HG03025 (cell line): ENCODE measurements around the gene ARMC8.

Experiments
- ATAC-seq: cut with Tn5 transposase; IDR thresholded peaks from one replicate; pipeline ENCODE4 v1.9.1; 2021; ENCODE audit warnings: mild to moderate bottlenecking, moderate library complexity; ENCODE audit not compliant: unreplicated experiment, low FRiP score

Gene ARMC8

DNA sequence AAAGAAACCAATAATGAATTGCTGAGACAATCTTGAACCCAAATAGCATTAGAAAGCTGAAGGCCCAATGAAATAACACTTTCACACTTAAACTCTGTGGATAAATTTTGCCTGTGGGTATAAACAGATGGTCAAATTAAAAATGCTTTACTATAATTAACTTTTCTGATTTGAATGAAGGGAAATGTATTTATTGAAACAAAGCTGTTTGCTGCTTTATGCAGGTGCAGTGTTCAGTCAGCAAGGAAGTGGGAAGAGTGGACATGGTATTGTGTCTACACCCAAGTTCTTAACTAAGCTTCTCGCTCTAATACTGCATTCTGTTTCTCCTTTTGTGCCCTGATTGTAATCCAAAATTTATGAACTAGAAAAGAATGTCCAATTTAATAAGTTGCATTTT lies 110.8 kb downstream of the ARMC8 start:
- ATAC-seq = no peak

GRCh38 chr3:138300647-138301046 lies 113.5 kb downstream of the ARMC8 start:
- no peak for ATAC-seq

GRCh38 chr3:138303474-138303873 lies 116.4 kb downstream of the ARMC8 start:
- no peak for ATAC-seq

- no peak for ATAC-seq
Measured at GRCh38 chr3:138307899-138308298, 120.8 kb downstream of the ARMC8 start.

- ATAC-seq = no peak
Measured at GRCh38 chr3:138308783-138309182, 121.7 kb downstream of the ARMC8 start.

DNA sequence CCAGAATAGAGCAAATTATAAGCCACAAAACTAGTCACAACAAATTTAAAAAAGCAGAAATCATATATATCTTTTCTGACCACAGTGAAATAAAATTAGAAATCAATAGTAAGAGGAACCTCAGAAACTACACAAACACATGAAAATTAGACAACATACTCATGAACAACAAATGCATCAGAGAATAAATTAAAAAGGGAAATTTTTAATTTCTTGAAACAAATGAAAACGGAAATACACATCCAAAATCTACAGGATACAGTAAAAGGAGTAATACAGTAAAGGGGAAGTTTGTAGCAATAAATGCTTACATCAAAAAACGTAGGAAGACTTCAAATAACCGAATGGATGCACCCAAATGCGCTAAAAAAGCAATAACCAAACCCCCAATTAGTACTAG lies 123.4 kb downstream of the ARMC8 start:
- ATAC-seq = no peak

GRCh38 chr3:138314751-138315150 lies 127.7 kb downstream of the ARMC8 start:
- no peak for ATAC-seq

DNA sequence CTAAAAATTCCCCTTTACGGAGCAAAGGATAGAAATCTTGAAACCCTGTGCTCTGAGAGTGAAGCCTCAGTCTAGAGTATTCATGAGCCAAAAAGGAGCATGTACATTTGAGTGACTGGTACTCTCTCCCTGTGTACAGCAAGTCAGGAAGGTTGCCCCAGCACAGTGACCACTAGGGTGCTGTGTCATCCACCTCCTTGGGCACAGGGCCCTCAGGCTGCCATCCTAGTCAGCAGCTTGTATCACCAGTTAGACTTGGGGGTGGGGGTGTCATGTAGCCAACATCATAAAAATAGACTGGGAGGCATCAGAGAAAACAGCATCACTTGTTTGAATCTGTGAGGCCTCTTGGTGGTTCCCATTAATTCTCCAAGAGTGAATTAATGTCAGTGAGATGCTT lies 130.6 kb downstream of the ARMC8 start:
- ATAC-seq = no peak

- ATAC-seq = no peak
Measured at GRCh38 chr3:138323971-138324370, 136.9 kb downstream of the ARMC8 start.

GRCh38 chr3:138325990-138326389 lies 138.9 kb downstream of the ARMC8 start:
- ATAC-seq = no peak

DNA sequence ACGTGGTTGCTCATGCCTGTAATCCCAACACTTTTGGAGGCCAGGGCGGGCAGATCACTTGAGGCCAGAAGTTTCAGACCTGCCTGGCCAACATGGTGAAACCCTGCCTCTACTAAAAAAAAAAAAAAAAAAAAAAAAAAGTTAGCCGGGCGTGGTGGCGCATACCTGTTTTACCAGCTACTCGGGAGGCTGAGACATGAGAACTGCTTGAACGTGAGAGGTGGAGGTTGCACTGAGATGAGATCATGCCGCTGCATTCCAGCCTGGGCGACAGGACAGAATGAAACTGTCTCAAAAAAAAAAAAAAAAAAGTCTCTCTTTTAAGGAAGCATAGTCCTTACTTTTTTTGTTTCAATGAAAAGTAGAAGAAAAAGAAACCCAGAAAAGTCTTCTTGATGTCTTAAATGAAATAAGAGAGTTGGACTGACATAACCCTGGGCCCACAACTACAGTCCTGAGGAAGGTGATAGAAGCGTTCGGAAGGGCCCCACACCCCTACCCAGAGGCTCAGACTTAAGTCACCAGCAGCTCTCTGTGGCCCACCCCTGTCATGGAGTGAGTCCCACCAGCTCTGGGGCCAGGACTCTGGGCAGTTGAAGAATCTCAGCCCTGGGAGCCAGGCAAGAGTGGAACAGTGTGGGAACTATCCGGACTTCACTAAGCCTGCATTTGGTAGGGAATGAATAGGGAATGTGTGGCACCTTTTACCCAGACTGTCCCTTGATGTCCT lies 139.9 kb downstream of the ARMC8 start:
- no peak for ATAC-seq

DNA sequence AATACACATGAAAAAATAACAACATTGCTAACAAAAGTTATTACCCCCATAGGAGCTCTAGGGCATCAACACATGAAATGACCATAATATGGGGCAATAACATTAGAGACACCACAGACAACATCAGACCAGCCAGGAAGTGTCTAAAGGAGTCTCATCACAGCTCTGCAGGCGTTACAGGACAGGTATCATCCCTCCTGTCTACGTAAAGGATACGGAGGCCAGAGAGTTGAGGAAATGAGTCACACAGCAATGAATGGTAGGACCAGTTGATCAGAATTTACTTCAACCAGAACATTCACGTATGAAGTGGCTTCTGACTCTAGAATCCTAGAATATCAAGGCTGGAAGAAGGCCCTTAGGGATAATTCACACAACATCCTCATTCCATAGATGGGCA lies 140.7 kb downstream of the ARMC8 start:
- ATAC-seq = no peak

DNA sequence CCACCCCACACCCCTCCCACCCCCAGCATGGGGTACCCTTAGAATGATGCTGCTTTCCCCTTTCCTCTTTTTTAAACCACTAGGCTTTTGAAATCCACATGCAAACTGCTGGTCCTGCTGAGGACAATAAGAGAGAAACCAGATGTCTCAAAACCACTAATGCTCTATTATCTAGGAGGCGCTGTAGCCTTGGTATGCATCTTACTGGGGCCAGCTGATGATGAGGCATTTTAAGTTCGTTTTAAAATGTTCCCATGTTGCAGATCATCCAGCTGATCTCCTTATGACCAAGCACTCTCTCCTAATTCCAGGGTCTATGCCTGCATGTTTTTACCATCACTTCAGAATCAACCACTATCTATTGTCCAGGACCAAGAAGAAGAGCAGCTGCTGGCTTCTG lies 141.2 kb downstream of the ARMC8 start:
- ATAC-seq = no peak

DNA sequence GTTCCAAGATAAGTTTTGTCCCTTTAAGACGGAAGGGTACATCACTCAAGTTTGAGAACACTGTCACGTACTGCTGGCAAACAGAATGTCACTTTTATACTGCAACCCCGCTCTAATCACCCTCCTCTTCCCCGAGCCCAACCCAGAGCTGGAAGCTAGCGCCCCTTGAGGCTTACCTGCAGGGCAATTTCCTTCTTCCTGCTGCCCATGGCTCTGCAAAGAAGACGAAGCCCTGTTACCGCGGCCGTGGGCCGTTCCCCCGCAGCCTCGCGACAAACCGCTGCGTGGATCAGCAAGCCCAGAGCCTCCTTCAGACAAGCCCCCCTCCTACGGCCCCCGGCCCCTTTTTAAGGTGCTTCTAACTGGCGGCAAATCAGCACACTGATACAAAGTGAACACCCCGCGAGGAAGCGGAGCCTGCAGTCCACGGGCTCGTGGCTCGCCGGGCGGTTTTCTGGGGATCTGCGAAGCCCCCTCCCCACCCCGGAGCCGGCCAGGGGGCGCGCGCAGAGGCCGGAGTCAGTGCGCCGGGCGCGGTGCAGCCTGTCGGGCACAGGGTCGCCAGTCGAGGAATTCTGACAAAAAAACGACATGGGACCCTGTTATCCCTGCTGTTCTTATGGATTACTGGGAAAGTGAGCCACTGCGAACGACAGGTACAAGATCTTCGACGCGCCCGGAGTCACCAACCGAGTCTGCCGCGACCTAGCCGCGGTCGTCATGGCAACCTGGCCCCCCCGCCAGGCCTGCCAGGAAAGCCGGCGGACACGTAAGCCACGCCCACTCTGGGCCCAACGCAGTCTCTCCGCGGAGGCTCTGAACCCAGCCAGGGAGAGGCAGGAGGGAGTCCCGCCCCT lies 142.3 kb downstream of the ARMC8 start, which contains the start of gene NME9:
Gene NME9 (minus strand): TSS at position 725 of the 857 bp plus-strand sequence. CDS start 516 bp downstream, at position 209.
- peak; percentile 60 for ATAC-seq

DNA sequence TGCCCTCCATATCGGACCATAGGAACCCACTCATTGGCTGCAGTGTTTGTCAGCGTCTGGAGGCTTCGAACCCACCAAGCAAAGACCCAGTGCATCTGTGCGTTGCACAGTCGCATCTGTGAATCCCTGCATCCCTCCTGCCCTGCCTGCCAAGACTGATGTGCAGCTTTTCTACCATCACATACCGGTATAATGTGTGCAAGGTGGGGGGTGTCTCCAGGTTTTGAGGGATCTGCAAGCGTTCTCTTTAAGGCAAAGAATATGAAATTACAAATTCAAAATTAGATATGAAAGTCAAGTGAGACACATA lies 142.8 kb downstream of the ARMC8 start:
- ATAC-seq = no peak

DNA sequence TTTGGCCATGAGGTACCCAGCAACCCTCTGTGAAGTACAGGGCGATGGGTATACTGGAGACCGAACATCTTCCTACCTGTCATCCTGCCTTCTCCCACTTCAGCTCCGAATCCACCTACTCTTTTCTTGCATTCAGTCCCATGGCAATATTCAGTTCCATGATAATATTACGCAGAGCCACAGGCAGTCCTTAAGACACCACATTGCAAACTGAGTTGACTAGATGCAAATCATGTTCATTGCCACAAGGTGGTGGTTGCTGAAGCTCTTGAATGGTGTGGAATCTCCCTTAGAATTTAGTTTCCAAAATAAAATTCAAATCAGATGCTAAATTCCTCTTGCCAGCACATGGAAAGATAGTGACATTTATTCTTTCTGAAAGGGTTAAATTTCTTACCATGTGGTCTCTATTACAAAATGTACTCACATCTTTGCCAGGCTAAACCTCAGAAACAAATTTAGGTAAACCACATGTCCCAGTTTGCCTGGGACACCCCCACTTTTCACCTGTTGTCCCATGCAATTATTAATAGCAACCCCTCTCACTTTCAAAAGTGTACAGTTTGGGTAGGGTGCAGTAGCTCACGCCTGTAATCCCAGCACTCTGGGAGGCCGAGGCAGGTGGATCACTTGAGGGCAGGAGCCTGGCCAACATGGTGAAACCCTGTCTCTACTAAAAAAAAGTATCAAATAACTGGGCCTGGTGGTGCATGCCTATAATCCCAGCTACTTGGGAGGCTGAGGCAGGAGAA lies 144.2 kb downstream of the ARMC8 start:
- no peak for ATAC-seq

DNA sequence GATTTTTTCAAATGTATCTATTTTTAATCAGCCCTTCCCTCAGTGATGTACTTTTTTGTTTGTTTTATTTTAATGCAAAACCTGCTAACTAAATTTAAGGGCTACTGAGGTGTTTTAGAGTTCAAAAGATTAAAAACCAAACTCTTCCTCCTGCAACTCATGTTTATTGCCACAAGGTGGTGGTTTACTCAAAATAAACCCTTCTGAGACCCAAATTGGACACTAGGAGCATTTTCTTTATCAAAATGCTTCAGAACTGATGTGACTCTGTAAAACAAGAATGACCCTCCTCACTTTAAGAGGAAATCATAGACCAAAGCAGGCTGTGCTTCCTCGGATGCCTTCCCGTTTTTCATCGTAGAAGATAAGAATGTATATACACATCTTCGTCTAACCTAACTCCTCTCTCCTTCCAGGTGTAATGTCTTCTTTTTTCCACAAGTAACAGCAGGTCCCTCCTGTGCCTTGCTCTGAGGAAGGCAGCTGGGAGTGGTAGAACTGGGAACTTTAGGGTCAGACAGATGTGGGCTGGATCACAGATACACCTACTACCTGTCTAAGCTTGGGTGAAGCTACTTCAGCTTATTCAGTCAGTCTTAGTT lies 145.5 kb downstream of the ARMC8 start:
- ATAC-seq = no peak

- ATAC-seq = no peak
Measured at GRCh38 chr3:138334608-138335007, 147.5 kb downstream of the ARMC8 start.

GRCh38 chr3:138336454-138336999 lies 149.4 kb downstream of the ARMC8 start:
- no peak for ATAC-seq

DNA sequence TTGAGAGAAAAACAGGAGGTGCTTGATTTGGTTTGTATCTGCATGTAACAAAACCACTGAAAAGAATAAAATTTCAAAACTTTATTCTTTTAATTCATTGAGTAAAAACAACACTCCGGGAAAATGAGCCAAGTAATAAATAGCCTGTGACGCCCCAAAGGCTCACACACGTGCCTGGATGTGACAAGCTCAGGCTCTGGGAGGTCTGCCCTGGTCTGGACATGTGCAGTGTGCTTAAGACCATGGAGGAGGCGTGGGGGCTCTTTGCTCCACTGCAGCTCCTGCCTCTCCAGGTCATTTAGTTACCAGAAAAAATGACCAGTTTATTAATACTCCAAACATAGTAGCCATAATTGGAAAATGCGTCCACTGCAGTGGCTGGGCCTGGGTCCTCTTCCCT lies 151.1 kb downstream of the ARMC8 start:
- ATAC-seq = no peak

- no peak for ATAC-seq
Measured at GRCh38 chr3:138338811-138339210, 151.7 kb downstream of the ARMC8 start.
